K562 treated with DMSO at 1 percent for 4 hours (cell line): ENCODE data around the gene SNX20. TPM values are rescaled to one million over a fixed set of nuclear protein-coding genes. Genes with fewer than 3 reads are reported as not detected.

Experiments used
- total RNA-seq: library from RNA; unstranded; fragments of 300-600 nt; gene quantifications from 2 replicates; pipeline ENCODE4 v1.2.3, GENCODE V29; 2022; ENCODE audit not compliant: insufficient read depth

SNX20 gene
- total RNA-seq, result not detected in 2 replicates

GRCh38 chr16:50681021-50681885, at the start of gene SNX20:
Gene SNX20, minus strand, starts transcription at chr16:50681312. Its CDS starts 3,786 bp downstream, at chr16:50677526.

GRCh38 chr16:50692999-50693781, 12.1 kb upstream of the SNX20 start, which contains the start of gene NOD2:
Gene NOD2, plus strand, starts transcription at chr16:50693606. Its CDS starts 5,890 bp downstream, at chr16:50699496.

Other genes starting within 250 kb of the SNX20 start
- gene NKD1, start 132.9 kb downstream of the SNX20 start, total RNA-seq, result 0.04 TPM in 1 of 2 replicates, not detected in the other
- gene NOD2, start 12.3 kb upstream of the SNX20 start, total RNA-seq, result not detected in 2 replicates
- gene CYLD, start 60.8 kb upstream of the SNX20 start, total RNA-seq, result 6.4 and 8.4 TPM in 2 replicates